Adipocyte (in vitro differentiated cells): Measurements from ENCODE around the gene BBS1.

Source experiments
- DNase-seq: peaks from one replicate; pipeline ENCODE4 v3.0.0-alpha.2; 2015; ENCODE audit warnings: low read depth
- H3K27me3 ChIP-seq: replicated peaks from 2 replicates; pipeline ENCODE4 v1.7.0; 2013; ENCODE audit warnings: mild to moderate bottlenecking, low read length, moderate library complexity; ENCODE audit not compliant: control insufficient read depth, insufficient read depth
- H3K36me3 ChIP-seq: 2 replicates; pipeline ENCODE4 v1.7.0; 2013; ENCODE audit warnings: low read length, mild to moderate bottlenecking, moderate library complexity; ENCODE audit not compliant: control insufficient read depth, insufficient read depth, severe bottlenecking
- H3K4me1 ChIP-seq: 2 replicates; pipeline ENCODE4 v1.7.0; 2013; ENCODE audit warnings: mild to moderate bottlenecking, low read length, moderate library complexity; ENCODE audit not compliant: control insufficient read depth, insufficient read depth
- H3K4me3 ChIP-seq: 2 replicates; pipeline ENCODE4 v1.7.0; 2013; ENCODE audit warnings: mild to moderate bottlenecking, low read length, moderate library complexity
- H3K9ac ChIP-seq: 2 replicates; pipeline ENCODE4 v1.7.0; 2013; ENCODE audit warnings: mild to moderate bottlenecking, low read length, moderate library complexity
- H3K9me3 ChIP-seq: 2 replicates; pipeline ENCODE4 v1.7.0; 2013; ENCODE audit warnings: mild to moderate bottlenecking, low read length, moderate library complexity; ENCODE audit not compliant: control insufficient read depth

The BBS1 gene

GRCh38 chr11:66559142-66559865 lies 48.9 kb downstream of the BBS1 start:
- Histone ChIP-seq H3K36me3 (no peaks in the 10 kb centered on the region), H3K9me3 (no peaks in the 10 kb centered on the region), H3K27me3 (peaks cover 22% of the 10 kb centered on the region), H3K9ac (no peak overlapping the region), H3K4me3 (no peak overlapping the region), H3K4me1 (no peaks in the 10 kb centered on the region)
- no peak for DNase-seq

DNA sequence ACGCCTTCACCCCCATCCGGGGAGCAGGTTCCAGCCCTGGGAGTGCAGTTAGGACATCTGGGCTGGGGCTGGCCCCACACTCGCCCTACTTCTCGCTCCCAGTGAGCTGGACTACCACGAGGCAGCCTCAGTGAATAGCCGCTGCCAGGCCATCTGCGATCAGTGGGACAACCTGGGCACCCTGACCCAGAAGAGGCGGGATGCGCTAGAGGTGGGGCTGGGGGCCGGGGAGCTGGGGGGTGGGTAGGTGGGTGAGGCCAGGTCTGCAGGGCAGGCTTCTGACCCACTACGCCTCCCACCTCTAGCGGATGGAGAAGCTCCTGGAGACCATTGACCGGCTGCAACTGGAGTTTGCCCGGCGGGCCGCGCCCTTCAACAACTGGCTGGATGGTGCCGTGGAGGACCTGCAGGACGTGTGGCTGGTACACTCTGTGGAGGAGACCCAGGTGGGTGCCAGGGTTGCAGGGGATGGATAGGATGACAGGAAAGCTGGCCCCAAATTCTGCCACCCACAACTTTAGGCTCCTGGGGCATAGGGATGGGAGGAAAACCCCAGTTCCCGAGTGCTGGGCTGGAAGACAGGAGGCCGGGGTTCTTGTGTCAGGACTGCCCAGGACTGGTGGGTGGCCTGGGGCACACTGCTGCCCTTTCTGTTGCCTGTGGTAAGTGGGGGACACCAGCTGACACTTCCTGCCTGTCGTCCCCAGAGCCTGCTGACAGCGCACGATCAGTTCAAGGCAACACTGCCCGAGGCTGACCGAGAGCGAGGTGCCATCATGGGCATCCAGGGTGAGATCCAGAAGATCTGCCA lies 49.6 kb downstream of the BBS1 start:
- Histone ChIP-seq H3K9me3 (no peaks in the 10 kb centered on the region), H3K9ac (no peak overlapping the region), H3K27me3 (peaks cover 22% of the 10 kb centered on the region), H3K4me3 (no peak overlapping the region), H3K4me1 (no peaks in the 10 kb centered on the region), H3K36me3 (no peaks in the 10 kb centered on the region)
- DNase-seq = no peak

DNA sequence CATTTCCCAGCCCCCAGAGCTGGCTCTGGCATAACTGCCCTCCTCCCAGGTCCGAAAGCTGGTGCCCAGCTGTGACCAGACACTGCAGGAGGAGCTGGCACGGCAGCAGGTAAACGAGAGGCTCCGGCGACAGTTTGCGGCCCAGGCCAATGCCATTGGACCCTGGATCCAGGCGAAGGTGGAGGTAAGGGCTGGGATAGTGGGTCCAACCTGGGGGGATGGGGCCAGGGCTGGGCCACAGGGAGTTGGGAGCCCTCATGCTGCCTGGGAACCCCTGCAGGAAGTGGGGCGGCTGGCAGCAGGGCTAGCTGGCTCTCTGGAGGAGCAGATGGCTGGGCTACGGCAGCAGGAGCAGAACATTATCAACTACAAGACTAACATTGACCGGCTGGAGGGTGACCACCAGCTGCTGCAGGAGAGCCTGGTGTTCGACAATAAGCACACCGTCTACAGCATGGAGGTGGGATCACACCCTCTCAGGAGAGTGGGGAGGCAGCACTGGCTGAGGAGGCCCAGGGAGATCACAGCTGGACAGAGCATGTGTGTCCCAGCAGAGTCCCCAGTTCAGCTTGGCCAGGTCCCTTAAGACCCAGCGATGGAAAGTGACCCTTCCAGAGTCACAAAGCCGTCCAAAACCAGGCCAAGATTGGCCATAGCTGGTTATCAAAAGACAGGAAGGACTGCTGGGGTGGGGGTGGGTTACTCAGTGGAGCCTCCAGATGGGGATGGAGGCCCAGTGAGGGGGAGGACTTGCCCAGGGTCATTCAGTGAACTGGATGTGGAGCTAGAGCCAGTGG lies 50.9 kb downstream of the BBS1 start:
- Histone ChIP-seq H3K36me3 (no peaks in the 10 kb centered on the region), H3K9ac (no peak overlapping the region), H3K9me3 (no peaks in the 10 kb centered on the region), H3K4me1 (no peaks in the 10 kb centered on the region), H3K4me3 (no peak overlapping the region), H3K27me3 (peaks cover 22% of the 10 kb centered on the region)
- no peak for DNase-seq

- H3K9ac ChIP-seq = no peak overlapping the region
- H3K9me3 ChIP-seq = no peaks in the 10 kb centered on the region
- no peak for DNase-seq
- H3K4me3 ChIP-seq = no peak overlapping the region
- H3K27me3 ChIP-seq = peaks cover 22% of the 10 kb centered on the region
- no peaks in the 10 kb centered on the region for H3K36me3 ChIP-seq
- no peaks in the 10 kb centered on the region for H3K4me1 ChIP-seq
Measured at GRCh38 chr11:66561975-66562248, 51.5 kb downstream of the BBS1 start.

DNA sequence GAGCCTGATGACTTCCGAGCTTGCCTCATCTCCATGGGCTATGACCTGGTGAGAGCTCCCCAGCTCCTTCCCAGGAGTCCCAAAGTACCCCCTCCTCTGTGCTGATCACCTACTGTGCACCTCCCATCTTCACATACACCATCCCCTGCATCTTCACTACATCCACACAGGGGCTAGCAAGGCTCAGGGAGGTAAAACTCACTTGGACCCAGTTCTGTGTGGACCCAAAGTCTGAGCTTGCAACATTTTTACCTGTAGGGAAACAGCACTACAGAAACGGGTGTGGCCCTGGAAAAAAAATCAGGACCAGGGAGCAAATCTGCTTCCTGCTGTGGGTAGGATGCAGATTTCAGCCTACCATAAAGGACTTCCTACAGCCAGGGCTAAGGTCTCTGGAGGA lies 51.8 kb downstream of the BBS1 start:
- no peak for DNase-seq
- Histone ChIP-seq H3K27me3 (peaks cover 18% of the 10 kb centered on the region), H3K9me3 (no peaks in the 10 kb centered on the region)

GRCh38 chr11:66562907-66563583 lies 52.6 kb downstream of the BBS1 start:
- H3K27me3 ChIP-seq = peaks cover 11% of the 10 kb centered on the region
- no peaks in the 10 kb centered on the region for H3K36me3 ChIP-seq
- H3K4me3 ChIP-seq = no peak overlapping the region
- no peak overlapping the region for H3K9ac ChIP-seq
- H3K9me3 ChIP-seq = no peaks in the 10 kb centered on the region
- no peak for DNase-seq
- H3K4me1 ChIP-seq = peaks cover 5% of the 10 kb centered on the region

More for the DNA sequence above, 51.8 kb downstream of the BBS1 start:
- no peak overlapping the region for H3K4me3 ChIP-seq
- no peaks in the 10 kb centered on the region for H3K36me3 ChIP-seq
- H3K9ac ChIP-seq = no peak overlapping the region
- H3K4me1 ChIP-seq = no peaks in the 10 kb centered on the region

DNA sequence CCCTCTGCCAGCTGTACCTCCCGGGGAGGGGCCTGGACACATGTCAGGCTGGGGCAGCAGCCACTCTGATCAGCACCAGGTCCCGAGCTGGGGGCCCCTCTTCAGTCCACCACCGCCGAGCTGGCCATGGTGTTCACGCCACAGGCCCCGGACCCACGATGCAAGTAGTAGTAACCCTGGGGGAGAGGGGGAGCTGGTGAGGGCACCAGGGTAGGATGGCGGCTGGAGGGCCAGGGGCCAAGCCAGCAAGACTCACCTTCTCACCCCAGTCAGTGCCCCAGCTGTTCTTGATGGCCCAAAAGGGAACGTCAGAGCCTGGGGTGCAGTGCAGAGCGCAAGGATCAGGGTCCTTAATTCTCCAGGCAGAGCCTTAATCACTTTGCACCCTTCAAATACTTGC lies 53.4 kb downstream of the BBS1 start:
- H3K36me3 ChIP-seq = no peaks in the 10 kb centered on the region
- DNase-seq = no peak
- peaks cover 8% of the 10 kb centered on the region for H3K4me1 ChIP-seq
- H3K27me3 ChIP-seq = peaks cover 3% of the 10 kb centered on the region
- no peak overlapping the region for H3K4me3 ChIP-seq
- no peaks in the 10 kb centered on the region for H3K9me3 ChIP-seq
- H3K9ac ChIP-seq = no peak overlapping the region

- DNase-seq = no peak
- Histone ChIP-seq H3K9me3 (no peaks in the 10 kb centered on the region), H3K36me3 (no peaks in the 10 kb centered on the region), H3K4me3 (no peak overlapping the region), H3K27me3 (no peaks in the 10 kb centered on the region), H3K9ac (no peak overlapping the region), H3K4me1 (peaks cover 8% of the 10 kb centered on the region)
Measured at GRCh38 chr11:66564538-66564937, 54.1 kb downstream of the BBS1 start.

GRCh38 chr11:66564984-66565383 lies 54.5 kb downstream of the BBS1 start:
- H3K9ac ChIP-seq = no peak overlapping the region
- H3K9me3 ChIP-seq = no peaks in the 10 kb centered on the region
- no peaks in the 10 kb centered on the region for H3K27me3 ChIP-seq
- peaks cover 9% of the 10 kb centered on the region for H3K4me1 ChIP-seq
- no peaks in the 10 kb centered on the region for H3K36me3 ChIP-seq
- H3K4me3 ChIP-seq = no peak overlapping the region
- DNase-seq = no peak

DNA sequence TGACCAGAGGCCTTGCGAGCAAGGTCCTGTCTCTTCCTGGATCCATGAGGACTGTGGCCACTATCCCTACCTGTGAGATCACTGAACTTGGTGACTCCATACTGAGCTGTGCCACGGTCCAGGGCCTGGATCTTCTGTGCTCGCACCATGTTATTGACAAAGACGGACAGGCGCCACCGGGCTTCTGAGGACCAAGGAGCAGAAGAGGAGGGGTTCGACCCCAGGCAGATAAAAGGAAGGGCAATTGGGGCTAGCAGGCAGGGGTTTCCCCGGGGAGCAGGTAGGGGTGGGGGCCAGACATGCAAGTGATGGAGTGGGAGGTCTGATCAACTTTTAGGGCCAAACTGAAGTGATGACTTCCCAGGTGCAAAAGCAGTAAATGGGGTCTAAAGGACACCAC lies 55.8 kb downstream of the BBS1 start:
- no peak overlapping the region for H3K4me3 ChIP-seq
- H3K27me3 ChIP-seq = no peaks in the 10 kb centered on the region
- H3K9ac ChIP-seq = no peak overlapping the region
- no peaks in the 10 kb centered on the region for H3K36me3 ChIP-seq
- peaks cover 18% of the 10 kb centered on the region for H3K4me1 ChIP-seq
- H3K9me3 ChIP-seq = no peaks in the 10 kb centered on the region
- DNase-seq = no peak

- H3K27me3 ChIP-seq = no peaks in the 10 kb centered on the region
- no peaks in the 10 kb centered on the region for H3K36me3 ChIP-seq
- H3K9ac ChIP-seq = peak overlapping the region; percentile 80
- no peaks in the 10 kb centered on the region for H3K9me3 ChIP-seq
- peaks cover 18% of the 10 kb centered on the region for H3K4me1 ChIP-seq
- H3K4me3 ChIP-seq = peak overlapping the region; percentile 81
- DNase-seq = no peak
Measured at GRCh38 chr11:66567787-66568123, 57.3 kb downstream of the BBS1 start.
